Measurements from ENCODE around the gene MAP4K1.
A peak's percentile ranks its signal among the peaks of the same experiment; 100 is the strongest.

The MAP4K1 gene

GRCh38 chr19:38547421-38547820 lies 70.3 kb downstream of the MAP4K1 start:
- no peak overlapping the region for H2BK12ac ChIP-seq (ENCODE audit: low read length in 2 of 2)
- H2AK5ac ChIP-seq (ENCODE audit: low read length, severe bottlenecking): no peak overlapping the region
- H2BK120ac ChIP-seq (ENCODE audit: low read depth, low read length): no peak overlapping the region
- no peak overlapping the region for H2BK15ac ChIP-seq (ENCODE audit: low read depth, poor library complexity, severe bottlenecking)
- H3K18ac ChIP-seq (ENCODE audit: low read depth in 1 of 2, low read length in 2 of 2): no peak overlapping the region
- H3K27ac ChIP-seq (ENCODE audit: low read length, poor library complexity, severe bottlenecking): no peak overlapping the region
- no peaks in the 10 kb centered on the region for H3K36me3 ChIP-seq (ENCODE audit: control insufficient read depth in 1 of 2, insufficient read depth in 2 of 2, low read depth in 1 of 2, low read length in 2 of 2)
- H3K4ac ChIP-seq (ENCODE audit: low read depth in 1 of 2, low read length in 2 of 2): no peak overlapping the region
- H3K79me1 ChIP-seq (replicated peaks; ENCODE audit: low read length, poor library complexity, severe bottlenecking): no peaks in the 10 kb centered on the region
- no peak overlapping the region for H3K4me3 ChIP-seq (ENCODE audit: insufficient read depth in 1 of 2, low read depth in 1 of 2, low read length in 2 of 2)
- H3K23ac ChIP-seq (ENCODE audit: low read length in 2 of 2): no peak overlapping the region
- no peaks in the 10 kb centered on the region for H3K9me3 ChIP-seq (ENCODE audit: control insufficient read depth, low read length)
- H3K9ac ChIP-seq (ENCODE audit: low read length): no peak overlapping the region
- 97% methylated on average over 5 of the region's 5 CpGs for WGBS
- H4K8ac ChIP-seq (ENCODE audit: low read length): no peak overlapping the region
- peaks cover 10 to 16% of the 10 kb centered on the region in 2 experiments for H3K27me3 ChIP-seq (ENCODE audit: control insufficient read depth in 1 of 2, insufficient read depth in 1 of 2, low read length in 2 of 2)
- DNase-seq: no peak
- no peak overlapping the region for H4K91ac ChIP-seq (ENCODE audit: low read length)
- H2BK5ac ChIP-seq (ENCODE audit: low read depth, low read length, poor library complexity, severe bottlenecking): no peak overlapping the region
- H2AFZ ChIP-seq (ENCODE audit: low read depth, low read length): no peak overlapping the region
- no peak overlapping the region for H3K4me2 ChIP-seq (ENCODE audit: low read length, poor library complexity, severe bottlenecking)
- peaks cover 5% of the 10 kb centered on the region for H3K4me1 ChIP-seq (ENCODE audit: control insufficient read depth, insufficient read depth, low read depth, low read length)
- no peak overlapping the region for H3K14ac ChIP-seq (ENCODE audit: low read length in 2 of 2)

DNA sequence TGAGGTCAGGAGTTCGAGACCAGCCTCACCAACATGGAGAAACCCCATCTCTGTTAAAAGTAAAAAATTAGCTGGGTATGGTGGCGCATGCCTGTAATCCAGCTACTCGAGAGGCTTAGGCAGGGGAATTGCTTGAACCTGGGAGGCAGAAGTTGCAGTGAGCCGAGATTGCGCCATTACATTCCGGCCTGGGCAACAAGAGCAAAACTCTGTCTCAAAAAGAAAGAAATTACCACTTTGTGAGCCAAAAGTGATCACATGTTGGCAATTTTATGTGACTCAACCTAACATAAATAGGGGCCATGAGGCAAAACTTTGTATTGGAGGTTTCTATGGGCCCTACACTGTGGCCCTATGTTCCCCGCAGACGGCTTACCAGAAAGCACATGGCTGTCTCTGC lies 72.2 kb downstream of the MAP4K1 start:
- 92% methylated on average over 8 of the region's 8 CpGs for WGBS
- no peak overlapping the region for H2BK12ac ChIP-seq (ENCODE audit: low read length in 2 of 2)
- H3K4ac ChIP-seq (ENCODE audit: low read depth in 1 of 2, low read length in 2 of 2): no peak overlapping the region
- H3K9ac ChIP-seq (ENCODE audit: low read length): peak overlapping the region; percentile 61
- no peak overlapping the region for H3K14ac ChIP-seq (ENCODE audit: low read length in 2 of 2)
- no peak overlapping the region for H3K23ac ChIP-seq (ENCODE audit: low read length in 2 of 2)
- no peaks in the 10 kb centered on the region for H3K36me3 ChIP-seq (ENCODE audit: control insufficient read depth in 1 of 2, insufficient read depth in 2 of 2, low read depth in 1 of 2, low read length in 2 of 2)
- H2AFZ ChIP-seq (ENCODE audit: low read depth, low read length): no peak overlapping the region
- no peak overlapping the region for H4K8ac ChIP-seq (ENCODE audit: low read length)
- H3K4me1 ChIP-seq (ENCODE audit: control insufficient read depth, insufficient read depth, low read depth, low read length): peaks cover 5% of the 10 kb centered on the region
- peak overlapping the region; percentile 52 for H2BK15ac ChIP-seq (ENCODE audit: low read depth, poor library complexity, severe bottlenecking)
- no peak overlapping the region for H2BK120ac ChIP-seq (ENCODE audit: low read depth, low read length)
- no peaks in the 10 kb centered on the region for H3K79me1 ChIP-seq (replicated peaks; ENCODE audit: low read length, poor library complexity, severe bottlenecking)
- H3K4me3 ChIP-seq (ENCODE audit: insufficient read depth in 1 of 2, low read depth in 1 of 2, low read length in 2 of 2): no peak overlapping the region
- H3K27me3 ChIP-seq (ENCODE audit: control insufficient read depth in 1 of 2, insufficient read depth in 1 of 2, low read length in 2 of 2): peaks cover 10 to 11% of the 10 kb centered on the region in 2 experiments
- no peak overlapping the region for H3K18ac ChIP-seq (ENCODE audit: low read depth in 1 of 2, low read length in 2 of 2)
- H2AK5ac ChIP-seq (ENCODE audit: low read length, severe bottlenecking): no peak overlapping the region
- no peaks in the 10 kb centered on the region for H3K9me3 ChIP-seq (ENCODE audit: control insufficient read depth, low read length)
- H3K27ac ChIP-seq (ENCODE audit: low read length, poor library complexity, severe bottlenecking): no peak overlapping the region
- DNase-seq: no peak
- no peak overlapping the region for H2BK5ac ChIP-seq (ENCODE audit: low read depth, low read length, poor library complexity, severe bottlenecking)
- no peak overlapping the region for H3K4me2 ChIP-seq (ENCODE audit: low read length, poor library complexity, severe bottlenecking)
- H4K91ac ChIP-seq (ENCODE audit: low read length): no peak overlapping the region

- H2AFZ ChIP-seq (ENCODE audit: low read depth, low read length): peak overlapping the region; percentile 1
- no peaks in the 10 kb centered on the region for H3K79me1 ChIP-seq (replicated peaks; ENCODE audit: low read length, poor library complexity, severe bottlenecking)
- no peak overlapping the region for H3K27ac ChIP-seq (ENCODE audit: low read length, poor library complexity, severe bottlenecking)
- H3K14ac ChIP-seq (ENCODE audit: low read length in 2 of 2): no peak overlapping the region
- H3K27me3 ChIP-seq (ENCODE audit: control insufficient read depth in 1 of 2, insufficient read depth in 1 of 2, low read length in 2 of 2): peaks cover 3 to 10% of the 10 kb centered on the region in 2 experiments
- H3K4me2 ChIP-seq (ENCODE audit: low read length, poor library complexity, severe bottlenecking): no peak overlapping the region
- H3K4ac ChIP-seq (ENCODE audit: low read depth in 1 of 2, low read length in 2 of 2): peak overlapping the region in 1 of 2 experiments; percentile 2
- WGBS: 71% methylated on average over 6 of the region's 6 CpGs
- peak; percentile 9 for DNase-seq
- H3K23ac ChIP-seq (ENCODE audit: low read length in 2 of 2): no peak overlapping the region
- H2BK12ac ChIP-seq (ENCODE audit: low read length in 2 of 2): no peak overlapping the region
- no peaks in the 10 kb centered on the region for H3K36me3 ChIP-seq (ENCODE audit: control insufficient read depth in 1 of 2, insufficient read depth in 2 of 2, low read depth in 1 of 2, low read length in 2 of 2)
- no peak overlapping the region for H2BK15ac ChIP-seq (ENCODE audit: low read depth, poor library complexity, severe bottlenecking)
- H3K18ac ChIP-seq (ENCODE audit: low read depth in 1 of 2, low read length in 2 of 2): peak overlapping the region in 1 of 2 experiments; percentile 21
- H3K4me1 ChIP-seq (ENCODE audit: control insufficient read depth, insufficient read depth, low read depth, low read length): peaks cover 5% of the 10 kb centered on the region
- H2BK5ac ChIP-seq (ENCODE audit: low read depth, low read length, poor library complexity, severe bottlenecking): no peak overlapping the region
- no peak overlapping the region for H4K8ac ChIP-seq (ENCODE audit: low read length)
- no peak overlapping the region for H2BK120ac ChIP-seq (ENCODE audit: low read depth, low read length)
- no peaks in the 10 kb centered on the region for H3K9me3 ChIP-seq (ENCODE audit: control insufficient read depth, low read length)
- H4K91ac ChIP-seq (ENCODE audit: low read length): peak overlapping the region; percentile 39
- H3K9ac ChIP-seq (ENCODE audit: low read length): peak overlapping the region; percentile 61
- H3K4me3 ChIP-seq (ENCODE audit: insufficient read depth in 1 of 2, low read depth in 1 of 2, low read length in 2 of 2): peak overlapping the region in 1 of 2 experiments; percentile 65
- H2AK5ac ChIP-seq (ENCODE audit: low read length, severe bottlenecking): no peak overlapping the region
Measured at GRCh38 chr19:38544569-38545315, 73.0 kb downstream of the MAP4K1 start.

DNA sequence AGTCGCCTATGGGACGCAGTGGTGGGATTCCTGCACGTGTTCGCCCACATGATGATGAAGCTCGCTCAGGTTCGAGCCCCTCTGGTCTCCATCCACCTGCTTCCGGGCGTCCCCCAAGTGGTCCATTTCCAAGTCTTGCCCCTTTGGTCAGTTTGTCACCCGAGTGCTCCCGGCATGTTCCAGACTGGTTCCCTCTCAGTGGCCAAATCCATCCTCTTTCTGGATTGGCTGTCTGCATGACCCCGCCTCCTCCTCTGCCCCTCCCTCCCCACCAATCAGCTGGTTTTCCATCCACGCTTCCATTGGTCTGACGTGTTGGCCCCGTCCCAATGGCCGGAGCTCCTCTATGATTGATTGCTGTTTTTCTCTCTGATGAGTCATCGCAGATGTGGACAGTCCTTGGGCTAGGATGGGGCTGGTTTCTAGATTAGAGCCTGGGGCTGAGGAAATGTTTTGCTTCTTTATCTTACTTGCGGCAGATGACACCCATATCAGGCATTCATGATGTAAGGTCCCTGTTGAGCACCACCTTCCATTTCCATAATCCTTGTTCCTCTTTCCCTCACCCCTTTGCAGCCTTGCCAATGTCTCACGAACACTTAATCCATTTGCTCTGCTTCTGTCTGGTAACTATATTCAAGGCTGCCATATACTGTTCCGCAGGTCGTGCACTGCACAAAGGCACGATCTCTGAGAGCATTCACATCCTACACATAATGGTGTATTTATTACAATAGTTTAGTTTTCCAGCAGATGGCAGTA lies 73.8 kb downstream of the MAP4K1 start:
- Histone ChIP-seq H4K91ac (ENCODE audit: low read length) (no peak overlapping the region), H2BK12ac (ENCODE audit: low read length in 2 of 2) (no peak overlapping the region), H3K9me3 (ENCODE audit: control insufficient read depth, low read length) (no peaks in the 10 kb centered on the region), H2AFZ (ENCODE audit: low read depth, low read length) (peak overlapping the region; percentile 18), H2BK15ac (ENCODE audit: low read depth, poor library complexity, severe bottlenecking) (no peak overlapping the region), H3K27ac (ENCODE audit: low read length, poor library complexity, severe bottlenecking) (no peak overlapping the region), H2BK5ac (ENCODE audit: low read depth, low read length, poor library complexity, severe bottlenecking) (no peak overlapping the region), H3K4me3 (ENCODE audit: insufficient read depth in 1 of 2, low read depth in 1 of 2, low read length in 2 of 2) (peak overlapping the region in 1 of 2 experiments; percentile 65), H2BK120ac (ENCODE audit: low read depth, low read length) (no peak overlapping the region), H3K4ac (ENCODE audit: low read depth in 1 of 2, low read length in 2 of 2) (peak overlapping the region in 1 of 2 experiments; percentile 26), H3K27me3 (ENCODE audit: control insufficient read depth in 1 of 2, insufficient read depth in 1 of 2, low read length in 2 of 2) (peaks cover 3 to 9% of the 10 kb centered on the region in 2 experiments), H3K4me1 (ENCODE audit: control insufficient read depth, insufficient read depth, low read depth, low read length) (peaks cover 5% of the 10 kb centered on the region), H2AK5ac (ENCODE audit: low read length, severe bottlenecking) (no peak overlapping the region), H3K36me3 (ENCODE audit: control insufficient read depth in 1 of 2, insufficient read depth in 2 of 2, low read depth in 1 of 2, low read length in 2 of 2) (no peaks in the 10 kb centered on the region), H3K4me2 (ENCODE audit: low read length, poor library complexity, severe bottlenecking) (no peak overlapping the region), H3K23ac (ENCODE audit: low read length in 2 of 2) (no peak overlapping the region), H3K79me1 (replicated peaks; ENCODE audit: low read length, poor library complexity, severe bottlenecking) (no peaks in the 10 kb centered on the region), H3K9ac (ENCODE audit: low read length) (peak overlapping the region; percentile 61), H4K8ac (ENCODE audit: low read length) (no peak overlapping the region), H3K18ac (ENCODE audit: low read depth in 1 of 2, low read length in 2 of 2) (no peak overlapping the region), H3K14ac (ENCODE audit: low read length in 2 of 2) (no peak overlapping the region)
- WGBS: 75% methylated on average over 20 of the region's 21 CpGs
- DNase-seq: peak; percentile 88

Data from mesenchymal stem cell (in vitro differentiated cells and primary cell).